Activated T-helper 1 cell treated with anti-CD3 and anti-CD28 coated beads, Interleukin-12 subunit alpha, Interleukin-12 subunit beta, Interleukin-2, Interleukin-4 antibody, amounts not matched to agents 30 ng/mL and 10 ng/mL and 1 ng/mL, durations not matched to agents 14 hours and 24 hours and 36 hours (primary cell): ENCODE measurements around the gene PRSS33. TPM values are rescaled to one million over a fixed set of nuclear protein-coding genes. Genes with fewer than 3 reads are reported as not detected.

ENCODE experiments used
- DNase-seq: peaks from one replicate; pipeline ENCODE4 v3.0.0; 2021; ENCODE audit warnings: low spot score
- H3K27ac Mint-ChIP-seq: one replicate; pipeline ENCODE4 v1.8.0; 2021; ENCODE audit warnings: mild to moderate bottlenecking, mixed read lengths
- H3K27me3 Mint-ChIP-seq: one replicate; pipeline ENCODE4 v1.8.0; 2022; ENCODE audit warnings: mild to moderate bottlenecking, moderate library complexity, mixed read lengths; ENCODE audit not compliant: insufficient read depth
- H3K36me3 Mint-ChIP-seq: one replicate; pipeline ENCODE4 v1.8.0; 2021; ENCODE audit warnings: low read depth, mixed read lengths
- H3K4me1 Mint-ChIP-seq: one replicate; pipeline ENCODE4 v1.8.0; 2021; ENCODE audit warnings: low read depth, mixed read lengths
- H3K4me3 Mint-ChIP-seq: one replicate; pipeline ENCODE4 v1.8.0; 2021; ENCODE audit warnings: mild to moderate bottlenecking, moderate library complexity, mixed read lengths
- H3K9me3 Mint-ChIP-seq: one replicate; pipeline ENCODE4 v1.8.0; 2021; ENCODE audit warnings: mixed read lengths
- intact Hi-C: fragments of 100-400 bp; cut with micrococcal nuclease; formaldehyde crosslinking; loops from one replicate; pipeline ENCODE4 v1.15.1; 2024
- total RNA-seq: library from RNA; stranded (reverse); gene quantifications from 2 replicates; pipeline ENCODE4 v1.2.3, GENCODE V29; 2022

PRSS33 gene
- total RNA-seq, 1 donor from 2014 or later = 0.10 TPM

GRCh38 chr16:2776500-2777139 lies 10.7 kb downstream of the PRSS33 start:
- H3K27ac Mint-ChIP-seq = peak overlapping the region; percentile 94

GRCh38 chr16:2775765-2776499 lies 11.4 kb downstream of the PRSS33 start:
- Mint-ChIP-seq H3K27ac (peak overlapping the region; percentile 94), H3K36me3 (peaks cover 21% of the 10 kb centered on the region), H3K9me3 (no peaks in the 10 kb centered on the region), H3K4me1 (peaks cover 27% of the 10 kb centered on the region), H3K4me3 (peak overlapping the region; percentile 90), H3K27me3 (no peaks in the 10 kb centered on the region)
- DNase-seq = no peak
- intact Hi-C loops = loop anchor here (2.0 to 5.0 kb wide), 2 partner anchors 94 to 129 kb away; partner anchors contain the start of gene KCTD5

More at GRCh38 chr16:2776500-2777139, 10.7 kb downstream of the PRSS33 start:
- Mint-ChIP-seq H3K4me3 (peak overlapping the region; percentile 90), H3K9me3 (no peaks in the 10 kb centered on the region), H3K4me1 (peaks cover 27% of the 10 kb centered on the region), H3K27me3 (no peaks in the 10 kb centered on the region), H3K36me3 (peaks cover 18% of the 10 kb centered on the region)
- intact Hi-C loops = loop anchor here (1.0 to 5.0 kb wide), 6 partner anchors 23 to 128 kb away; partner anchors contain the start of gene KCTD5
- peak; percentile 36 for DNase-seq

GRCh38 chr16:2775131-2775716 lies 12.1 kb downstream of the PRSS33 start:
- intact Hi-C loops = loop anchor here (5.0 kb wide), 1 partner anchor 93 kb away; the partner anchor contains the start of gene KCTD5
- peak overlapping the region; percentile 90 for H3K4me3 Mint-ChIP-seq
- H3K27me3 Mint-ChIP-seq = no peaks in the 10 kb centered on the region
- no peak overlapping the region for H3K27ac Mint-ChIP-seq
- H3K36me3 Mint-ChIP-seq = peaks cover 25% of the 10 kb centered on the region
- peaks cover 27% of the 10 kb centered on the region for H3K4me1 Mint-ChIP-seq
- DNase-seq = no peak
- no peaks in the 10 kb centered on the region for H3K9me3 Mint-ChIP-seq

- no peak overlapping the region for H3K27ac Mint-ChIP-seq
- H3K27me3 Mint-ChIP-seq = no peaks in the 10 kb centered on the region
- DNase-seq = no peak
- H3K9me3 Mint-ChIP-seq = no peaks in the 10 kb centered on the region
- peaks cover 32% of the 10 kb centered on the region for H3K36me3 Mint-ChIP-seq
- H3K4me3 Mint-ChIP-seq = no peak overlapping the region
- intact Hi-C loops = no loop called here
- H3K4me1 Mint-ChIP-seq = peaks cover 27% of the 10 kb centered on the region
These were observed 13.0 kb downstream of the PRSS33 start for GRCh38 chr16:2774161-2774891.

- H3K4me1 Mint-ChIP-seq = peaks cover 23% of the 10 kb centered on the region
- no peak overlapping the region for H3K27ac Mint-ChIP-seq
- H3K4me3 Mint-ChIP-seq = peak overlapping the region; percentile 7
- no peak for DNase-seq
- H3K36me3 Mint-ChIP-seq = peaks cover 39% of the 10 kb centered on the region
- no peaks in the 10 kb centered on the region for H3K9me3 Mint-ChIP-seq
- intact Hi-C loops = no loop called here
- no peaks in the 10 kb centered on the region for H3K27me3 Mint-ChIP-seq
These were observed 14.0 kb downstream of the PRSS33 start for GRCh38 chr16:2773188-2773968.

GRCh38 chr16:2771496-2772402 lies 15.6 kb downstream of the PRSS33 start:
- no peak for DNase-seq
- intact Hi-C loops = no loop called here
- H3K36me3 Mint-ChIP-seq = peaks cover 46% of the 10 kb centered on the region

GRCh38 chr16:2770057-2770951 lies 17.1 kb downstream of the PRSS33 start:
- intact Hi-C loops = no loop called here
- H3K36me3 Mint-ChIP-seq = peaks cover 61% of the 10 kb centered on the region

More at GRCh38 chr16:2771496-2772402, 15.6 kb downstream of the PRSS33 start:
- Mint-ChIP-seq H3K9me3 (no peaks in the 10 kb centered on the region), H3K4me1 (peaks cover 17% of the 10 kb centered on the region), H3K27me3 (no peaks in the 10 kb centered on the region), H3K4me3 (no peak overlapping the region), H3K27ac (no peak overlapping the region)

GRCh38 chr16:2769675-2770056 lies 17.7 kb downstream of the PRSS33 start:
- H3K4me3 Mint-ChIP-seq = no peak overlapping the region
- H3K36me3 Mint-ChIP-seq = peaks cover 67% of the 10 kb centered on the region
- no peaks in the 10 kb centered on the region for H3K27me3 Mint-ChIP-seq
- no peak for DNase-seq
- peaks cover 5% of the 10 kb centered on the region for H3K4me1 Mint-ChIP-seq
- intact Hi-C loops = no loop called here
- no peak overlapping the region for H3K27ac Mint-ChIP-seq
- no peaks in the 10 kb centered on the region for H3K9me3 Mint-ChIP-seq

More at GRCh38 chr16:2770057-2770951, 17.1 kb downstream of the PRSS33 start:
- no peak overlapping the region for H3K27ac Mint-ChIP-seq
- no peak for DNase-seq
- H3K4me1 Mint-ChIP-seq = peaks cover 6% of the 10 kb centered on the region
- no peaks in the 10 kb centered on the region for H3K27me3 Mint-ChIP-seq
- H3K4me3 Mint-ChIP-seq = no peak overlapping the region
- no peaks in the 10 kb centered on the region for H3K9me3 Mint-ChIP-seq

GRCh38 chr16:2769100-2769529 lies 18.2 kb downstream of the PRSS33 start:
- H3K4me3 Mint-ChIP-seq = no peak overlapping the region
- no peak overlapping the region for H3K27ac Mint-ChIP-seq
- H3K27me3 Mint-ChIP-seq = no peaks in the 10 kb centered on the region
- H3K9me3 Mint-ChIP-seq = no peaks in the 10 kb centered on the region
- H3K36me3 Mint-ChIP-seq = peaks cover 71% of the 10 kb centered on the region
- intact Hi-C loops = no loop called here
- peaks cover 5% of the 10 kb centered on the region for H3K4me1 Mint-ChIP-seq
- no peak for DNase-seq

- DNase-seq = no peak
- no peaks in the 10 kb centered on the region for H3K27me3 Mint-ChIP-seq
- H3K27ac Mint-ChIP-seq = no peak overlapping the region
- intact Hi-C loops = no loop called here
- H3K36me3 Mint-ChIP-seq = peaks cover 72% of the 10 kb centered on the region
- no peaks in the 10 kb centered on the region for H3K9me3 Mint-ChIP-seq
- no peak overlapping the region for H3K4me3 Mint-ChIP-seq
- H3K4me1 Mint-ChIP-seq = peaks cover 5% of the 10 kb centered on the region
These were observed 18.8 kb downstream of the PRSS33 start for GRCh38 chr16:2768403-2769089.
